ENCODE results near the gene RTL10. TPM values are rescaled to one million over a fixed set of nuclear protein-coding genes. Genes with fewer than 3 reads are reported as not detected.
"Not testable (repeated sequence)": the region's sequence is repeated elsewhere in the genome, so short reads cannot be mapped to it uniquely, and the experiment has no call there.

Gene RTL10
- total and polyA plus RNA-seq, 8 donors: 3.7 to 12.4 (median 8.6) TPM

- H3K4me1 ChIP-seq: no peaks in the 10 kb centered on the region
- TF ChIP-seq CTCF (IDR thresholded peaks at IDR 0.05): no peak
- intact Hi-C loops (cut with DNase I): no loop called here
- H3K27ac ChIP-seq: no peak overlapping the region
- DNase-seq (no peak), FAIRE-seq (no peak), ATAC-seq (no peak)
- no peaks in the 10 kb centered on the region for H3K36me3 ChIP-seq
- no peaks in the 10 kb centered on the region for H3K9me3 ChIP-seq
- 86 to 89% methylated on average over 6 of the region's 6 CpGs for WGBS, 2 donors
- H3K27me3 ChIP-seq: no peaks in the 10 kb centered on the region
- H3K4me3 ChIP-seq: no peak overlapping the region
These were observed 13.6 kb downstream of the RTL10 start for GRCh38 chr22:19840955-19841640.

GRCh38 chr22:19840059-19840458 is 14.6 kb downstream of the RTL10 start:
- FAIRE-seq: no peak
- Histone ChIP-seq H3K4me1 (no peaks in the 10 kb centered on the region), H3K4me3 (no peak overlapping the region), H3K9me3 (no peaks in the 10 kb centered on the region), H3K27me3 (no peaks in the 10 kb centered on the region), H3K27ac (no peak overlapping the region), H3K36me3 (no peaks in the 10 kb centered on the region)
- WGBS, 2 donors: 77 to 88% methylated on average over 4 of the region's 4 CpGs
- no peak for ATAC-seq
- DNase-seq: no peak
- TF ChIP-seq CTCF (IDR thresholded peaks at IDR 0.05): no peak
- intact Hi-C loops (cut with DNase I): no loop called here

GRCh38 chr22:19837915-19838314 is 16.8 kb downstream of the RTL10 start:
- FAIRE-seq: no peak
- no peaks in the 10 kb centered on the region for H3K27me3 ChIP-seq
- intact Hi-C loops (cut with DNase I): no loop called here
- no peak overlapping the region for H3K27ac ChIP-seq
- 92% methylated on average over 6 of the region's 6 CpGs for WGBS, 2 donors
- ATAC-seq: no peak
- no peaks in the 10 kb centered on the region for H3K9me3 ChIP-seq
- H3K4me1 ChIP-seq: no peaks in the 10 kb centered on the region
- no peak for DNase-seq
- H3K4me3 ChIP-seq: no peak overlapping the region
- no peaks in the 10 kb centered on the region for H3K36me3 ChIP-seq
- no peak for TF ChIP-seq CTCF (IDR thresholded peaks at IDR 0.05)

- intact Hi-C loops (cut with DNase I): no loop called here
- Histone ChIP-seq H3K4me3 (no peak overlapping the region), H3K4me1 (no peaks in the 10 kb centered on the region), H3K27me3 (no peaks in the 10 kb centered on the region), H3K36me3 (no peaks in the 10 kb centered on the region), H3K9me3 (no peaks in the 10 kb centered on the region), H3K27ac (no peak overlapping the region)
- no peak for FAIRE-seq
- no peak for ATAC-seq
- no peak for DNase-seq
- no peak for TF ChIP-seq CTCF (IDR thresholded peaks at IDR 0.05)
These were observed 18.2 kb downstream of the RTL10 start for GRCh38 chr22:19836512-19836911.

- Histone ChIP-seq H3K27ac (no peak overlapping the region), H3K27me3 (no peaks in the 10 kb centered on the region), H3K36me3 (no peaks in the 10 kb centered on the region), H3K4me1 (no peaks in the 10 kb centered on the region), H3K4me3 (no peak overlapping the region), H3K9me3 (no peaks in the 10 kb centered on the region)
- intact Hi-C loops (cut with DNase I): no loop called here
- TF ChIP-seq CTCF (IDR thresholded peaks at IDR 0.05): no peak
- no peak for DNase-seq
- no peak for ATAC-seq
- no peak for FAIRE-seq
These were observed 20.1 kb downstream of the RTL10 start for GRCh38 chr22:19834599-19834998.

- DNase-seq; H3K9me3 ChIP-seq; H3K4me3 ChIP-seq; FAIRE-seq; H3K27me3 ChIP-seq; H3K4me1 ChIP-seq; H3K36me3 ChIP-seq; H3K27ac ChIP-seq; ATAC-seq; intact Hi-C loops (cut with DNase I): not testable (repeated sequence)
- WGBS, 2 donors: 88 to 92% methylated on average over 9 of the region's 9 CpGs
These were observed 21.3 kb downstream of the RTL10 start for GRCh38 chr22:19833327-19833726.
